Measurements from ENCODE around the gene PAGE2B.

Gene PAGE2B

GRCh38 chrX:55072286-55072685 lies 2.5 kb upstream of the PAGE2B start:
- H3K27ac ChIP-seq: no peak overlapping the region
- TF ChIP-seq CTCF (IDR thresholded peaks at IDR 0.05): no peak
- H3K4me3 ChIP-seq: no peak overlapping the region
- no peak for DNase-seq (ENCODE audit: low spot score)

GRCh38 chrX:55088795-55089489 lies 14.1 kb downstream of the PAGE2B start, which contains the start of gene PAGE2:
TSS of gene PAGE2 (plus strand) at chrX:55089018. CDS start at chrX:55090021, 1,003 bp downstream.
- H3K4me3 ChIP-seq: no peak within 1 kb of the TSS
- no peak for DNase-seq (ENCODE audit: low spot score)
- TF ChIP-seq CTCF (IDR thresholded peaks at IDR 0.05): no peak
- no peak within 1 kb of the TSS for H3K27ac ChIP-seq

- H3K27ac ChIP-seq: no peak overlapping the region
- no peak for TF ChIP-seq CTCF (IDR thresholded peaks at IDR 0.05)
- H3K4me3 ChIP-seq: no peak overlapping the region
- DNase-seq (ENCODE audit: low spot score): no peak
Measured at GRCh38 chrX:55098691-55099090, 23.9 kb downstream of the PAGE2B start.

GRCh38 chrX:55099162-55099561 lies 24.3 kb downstream of the PAGE2B start:
- H3K27ac ChIP-seq: no peak overlapping the region
- no peak overlapping the region for H3K4me3 ChIP-seq
- DNase-seq (ENCODE audit: low spot score): no peak
- no peak for TF ChIP-seq CTCF (IDR thresholded peaks at IDR 0.05)

- TF ChIP-seq CTCF (IDR thresholded peaks at IDR 0.05): no peak
- Histone ChIP-seq H3K27ac (no peak overlapping the region), H3K4me3 (no peak overlapping the region)
- no peak for DNase-seq (ENCODE audit: low spot score)
Measured at GRCh38 chrX:55102754-55103153, 27.9 kb downstream of the PAGE2B start.

- TF ChIP-seq CTCF (IDR thresholded peaks at IDR 0.05): no peak
- H3K27ac ChIP-seq: no peak overlapping the region
- no peak for DNase-seq (ENCODE audit: low spot score)
- no peak overlapping the region for H3K4me3 ChIP-seq
Measured at GRCh38 chrX:55107262-55107661, 32.4 kb downstream of the PAGE2B start.

- H3K27ac ChIP-seq: no peak overlapping the region
- H3K4me3 ChIP-seq: no peak overlapping the region
- no peak for DNase-seq (ENCODE audit: low spot score)
- no peak for TF ChIP-seq CTCF (IDR thresholded peaks at IDR 0.05)
Measured at GRCh38 chrX:55107911-55108310, 33.1 kb downstream of the PAGE2B start.
